Measurements from ENCODE around the gene KIAA0753.
"Not testable (repeated sequence)": the region's sequence is repeated elsewhere in the genome, so short reads cannot be mapped to it uniquely, and the experiment has no call there.

Gene KIAA0753

GRCh38 chr17:6608321-6608720 lies 32.2 kb downstream of the KIAA0753 start:
- Histone ChIP-seq H3K4me3 (ENCODE audit: low read depth, low read length) (no peak overlapping the region), H3K36me3 (ENCODE audit: control insufficient read depth, insufficient read depth, low read length) (peaks cover 16% of the 10 kb centered on the region), H3K9ac (ENCODE audit: low read depth, low read length) (no peak overlapping the region), H3K9me3 (ENCODE audit: control insufficient read depth, insufficient read depth, low read length) (no peaks in the 10 kb centered on the region), H3K4me1 (ENCODE audit: control insufficient read depth, insufficient read depth, low read length) (no peaks in the 10 kb centered on the region), H3K27me3 (ENCODE audit: control insufficient read depth, insufficient read depth, low read length) (no peaks in the 10 kb centered on the region)

GRCh38 chr17:6605142-6605541 lies 35.4 kb downstream of the KIAA0753 start:
- Histone ChIP-seq H3K4me3 (ENCODE audit: low read depth, low read length) (no peak overlapping the region), H3K36me3 (ENCODE audit: control insufficient read depth, insufficient read depth, low read length) (peaks cover 16% of the 10 kb centered on the region), H3K27me3 (ENCODE audit: control insufficient read depth, insufficient read depth, low read length) (no peaks in the 10 kb centered on the region), H3K9me3 (ENCODE audit: control insufficient read depth, insufficient read depth, low read length) (no peaks in the 10 kb centered on the region), H3K4me1 (ENCODE audit: control insufficient read depth, insufficient read depth, low read length) (no peaks in the 10 kb centered on the region), H3K9ac (ENCODE audit: low read depth, low read length) (no peak overlapping the region)

- Histone ChIP-seq H3K9me3 (ENCODE audit: control insufficient read depth, insufficient read depth, low read length) (no peaks in the 10 kb centered on the region), H3K27me3 (ENCODE audit: control insufficient read depth, insufficient read depth, low read length) (no peaks in the 10 kb centered on the region), H3K4me1 (ENCODE audit: control insufficient read depth, insufficient read depth, low read length) (no peaks in the 10 kb centered on the region), H3K9ac (ENCODE audit: low read depth, low read length) (no peak overlapping the region), H3K36me3 (ENCODE audit: control insufficient read depth, insufficient read depth, low read length) (peaks cover 12% of the 10 kb centered on the region), H3K4me3 (ENCODE audit: low read depth, low read length) (no peak overlapping the region)
Measured at GRCh38 chr17:6603744-6604325, 36.7 kb downstream of the KIAA0753 start.

- H3K4me3 ChIP-seq (ENCODE audit: low read depth, low read length): no peak overlapping the region
- no peaks in the 10 kb centered on the region for H3K27me3 ChIP-seq (ENCODE audit: control insufficient read depth, insufficient read depth, low read length)
- peaks cover 4% of the 10 kb centered on the region for H3K36me3 ChIP-seq (ENCODE audit: control insufficient read depth, insufficient read depth, low read length)
- no peaks in the 10 kb centered on the region for H3K4me1 ChIP-seq (ENCODE audit: control insufficient read depth, insufficient read depth, low read length)
- no peaks in the 10 kb centered on the region for H3K9me3 ChIP-seq (ENCODE audit: control insufficient read depth, insufficient read depth, low read length)
- H3K9ac ChIP-seq (ENCODE audit: low read depth, low read length): no peak overlapping the region
Measured at GRCh38 chr17:6602141-6602540, 38.4 kb downstream of the KIAA0753 start.

GRCh38 chr17:6599364-6599763 lies 41.1 kb downstream of the KIAA0753 start:
- Histone ChIP-seq H3K27me3 (ENCODE audit: control insufficient read depth, insufficient read depth, low read length) (no peaks in the 10 kb centered on the region), H3K4me3 (ENCODE audit: low read depth, low read length) (no peak overlapping the region), H3K4me1 (ENCODE audit: control insufficient read depth, insufficient read depth, low read length) (no peaks in the 10 kb centered on the region), H3K9me3 (ENCODE audit: control insufficient read depth, insufficient read depth, low read length) (no peaks in the 10 kb centered on the region), H3K36me3 (ENCODE audit: control insufficient read depth, insufficient read depth, low read length) (no peaks in the 10 kb centered on the region), H3K9ac (ENCODE audit: low read depth, low read length) (no peak overlapping the region)

- H3K4me3 ChIP-seq (ENCODE audit: low read depth, low read length): no peak overlapping the region
- H3K4me1 ChIP-seq (ENCODE audit: control insufficient read depth, insufficient read depth, low read length): no peaks in the 10 kb centered on the region
- H3K27me3 ChIP-seq (ENCODE audit: control insufficient read depth, insufficient read depth, low read length): no peaks in the 10 kb centered on the region
- H3K9ac ChIP-seq (ENCODE audit: low read depth, low read length): no peak overlapping the region
- no peaks in the 10 kb centered on the region for H3K36me3 ChIP-seq (ENCODE audit: control insufficient read depth, insufficient read depth, low read length)
- H3K9me3 ChIP-seq (ENCODE audit: control insufficient read depth, insufficient read depth, low read length): no peaks in the 10 kb centered on the region
Measured at GRCh38 chr17:6597727-6598126, 42.8 kb downstream of the KIAA0753 start.

- H3K4me1 ChIP-seq (ENCODE audit: control insufficient read depth, insufficient read depth, low read length): no peaks in the 10 kb centered on the region
- H3K9ac ChIP-seq (ENCODE audit: low read depth, low read length): no peak overlapping the region
- no peaks in the 10 kb centered on the region for H3K27me3 ChIP-seq (ENCODE audit: control insufficient read depth, insufficient read depth, low read length)
- H3K4me3 ChIP-seq (ENCODE audit: low read depth, low read length): no peak overlapping the region
- H3K9me3 ChIP-seq (ENCODE audit: control insufficient read depth, insufficient read depth, low read length): no peaks in the 10 kb centered on the region
- peaks cover 1% of the 10 kb centered on the region for H3K36me3 ChIP-seq (ENCODE audit: control insufficient read depth, insufficient read depth, low read length)
Measured at GRCh38 chr17:6596941-6597340, 43.6 kb downstream of the KIAA0753 start.

GRCh38 chr17:6596511-6596910 lies 44.0 kb downstream of the KIAA0753 start:
- H3K4me3 ChIP-seq (ENCODE audit: low read depth, low read length): no peak overlapping the region
- H3K9ac ChIP-seq (ENCODE audit: low read depth, low read length): no peak overlapping the region
- no peaks in the 10 kb centered on the region for H3K4me1 ChIP-seq (ENCODE audit: control insufficient read depth, insufficient read depth, low read length)
- H3K36me3 ChIP-seq (ENCODE audit: control insufficient read depth, insufficient read depth, low read length): peaks cover 3% of the 10 kb centered on the region
- no peaks in the 10 kb centered on the region for H3K9me3 ChIP-seq (ENCODE audit: control insufficient read depth, insufficient read depth, low read length)
- H3K27me3 ChIP-seq (ENCODE audit: control insufficient read depth, insufficient read depth, low read length): no peaks in the 10 kb centered on the region

- H3K36me3 ChIP-seq (ENCODE audit: control insufficient read depth, insufficient read depth, low read length): peaks cover 3% of the 10 kb centered on the region
Measured at GRCh38 chr17:6596081-6596480, 44.4 kb downstream of the KIAA0753 start.

GRCh38 chr17:6593371-6593770 lies 47.1 kb downstream of the KIAA0753 start:
- H3K4me1 ChIP-seq (ENCODE audit: control insufficient read depth, insufficient read depth, low read length); H3K36me3 ChIP-seq (ENCODE audit: control insufficient read depth, insufficient read depth, low read length); H3K4me3 ChIP-seq (ENCODE audit: low read depth, low read length): not testable (repeated sequence)

More at GRCh38 chr17:6596081-6596480, 44.4 kb downstream of the KIAA0753 start:
- H3K4me1 ChIP-seq (ENCODE audit: control insufficient read depth, insufficient read depth, low read length): no peaks in the 10 kb centered on the region
- H3K9me3 ChIP-seq (ENCODE audit: control insufficient read depth, insufficient read depth, low read length): no peaks in the 10 kb centered on the region
- no peaks in the 10 kb centered on the region for H3K27me3 ChIP-seq (ENCODE audit: control insufficient read depth, insufficient read depth, low read length)
- no peak overlapping the region for H3K9ac ChIP-seq (ENCODE audit: low read depth, low read length)
- H3K4me3 ChIP-seq (ENCODE audit: low read depth, low read length): no peak overlapping the region

GRCh38 chr17:6592173-6592572 lies 48.3 kb downstream of the KIAA0753 start:
- Histone ChIP-seq H3K4me3 (ENCODE audit: low read depth, low read length) (no peak overlapping the region), H3K27me3 (ENCODE audit: control insufficient read depth, insufficient read depth, low read length) (no peaks in the 10 kb centered on the region), H3K9me3 (ENCODE audit: control insufficient read depth, insufficient read depth, low read length) (no peaks in the 10 kb centered on the region), H3K9ac (ENCODE audit: low read depth, low read length) (no peak overlapping the region), H3K4me1 (ENCODE audit: control insufficient read depth, insufficient read depth, low read length) (no peaks in the 10 kb centered on the region), H3K36me3 (ENCODE audit: control insufficient read depth, insufficient read depth, low read length) (peaks cover 3% of the 10 kb centered on the region)

More at GRCh38 chr17:6593371-6593770, 47.1 kb downstream of the KIAA0753 start:
- H3K9ac ChIP-seq (ENCODE audit: low read depth, low read length); H3K9me3 ChIP-seq (ENCODE audit: control insufficient read depth, insufficient read depth, low read length); H3K27me3 ChIP-seq (ENCODE audit: control insufficient read depth, insufficient read depth, low read length): not testable (repeated sequence)

GRCh38 chr17:6591599-6592158 lies 48.8 kb downstream of the KIAA0753 start:
- Histone ChIP-seq H3K27me3 (ENCODE audit: control insufficient read depth, insufficient read depth, low read length) (no peaks in the 10 kb centered on the region), H3K4me3 (ENCODE audit: low read depth, low read length) (no peak overlapping the region), H3K9me3 (ENCODE audit: control insufficient read depth, insufficient read depth, low read length) (no peaks in the 10 kb centered on the region), H3K4me1 (ENCODE audit: control insufficient read depth, insufficient read depth, low read length) (no peaks in the 10 kb centered on the region), H3K9ac (ENCODE audit: low read depth, low read length) (no peak overlapping the region), H3K36me3 (ENCODE audit: control insufficient read depth, insufficient read depth, low read length) (peaks cover 3% of the 10 kb centered on the region)

All from iPS-15b (cell line).